Activated CD8-positive, alpha-beta T cell treated with anti-CD3 and anti-CD28 coated beads for 36 hours (primary cell): ENCODE results near the gene VAC14. TPM values are rescaled to one million over a fixed set of nuclear protein-coding genes. Genes with fewer than 3 reads are reported as not detected.

ENCODE experiments used
- ATAC-seq: fragments of 200-7000 bp; cut with Tn5 transposase; one replicate; pipeline ENCODE4 v1.10.0; 2021; ENCODE audit warnings: mild to moderate bottlenecking, moderate library complexity
- CTCF ChIA-PET: fragments of 350-600 bp; sonication (Branson Sonifier 250); formaldehyde crosslinking; loops from one replicate; lab custom pipeline; 2021; ENCODE audit warnings: antibody characterized with exemption; lab: Charles Lee
- POLR2A ChIA-PET: fragments of 350-600 bp; sonication (Branson Sonifier 250); formaldehyde crosslinking; loops from one replicate; lab custom pipeline; 2021; ENCODE audit warnings: antibody characterized with exemption; lab: Charles Lee
- DNase-seq: peaks from one replicate; pipeline ENCODE4 v3.0.0-alpha.2; 2020
- H3K27ac Mint-ChIP-seq: one replicate; pipeline ENCODE4 v1.8.0; 2021; ENCODE audit warnings: mild to moderate bottlenecking, mixed read lengths
- H3K27me3 Mint-ChIP-seq: one replicate; pipeline ENCODE4 v1.8.0; 2021; ENCODE audit warnings: mixed read lengths
- H3K36me3 Mint-ChIP-seq: one replicate; pipeline ENCODE4 v1.8.0; 2021; ENCODE audit warnings: low read depth, mixed read lengths
- H3K4me1 Mint-ChIP-seq: one replicate; pipeline ENCODE4 v1.8.0; 2021; ENCODE audit warnings: low read depth, mixed read lengths
- H3K4me3 Mint-ChIP-seq: one replicate; pipeline ENCODE4 v1.8.0; 2021; ENCODE audit warnings: mild to moderate bottlenecking, moderate library complexity, mixed read lengths
- H3K9me3 Mint-ChIP-seq: one replicate; pipeline ENCODE4 v1.8.0; 2021; ENCODE audit warnings: mixed read lengths
- CTCF ChIP-seq: fragments of 200-600 bp; IDR thresholded peaks from one replicate; pipeline ENCODE4 v1.8.0; 2022; ENCODE audit warnings: antibody characterized with exemption, mild to moderate bottlenecking
- intact Hi-C: fragments of 100-400 bp; cut with micrococcal nuclease; formaldehyde crosslinking; loops from one replicate; pipeline ENCODE4 v1.10.0; 2022
- total RNA-seq, 2 experiments: library from RNA; stranded (reverse); gene quantifications; one replicate each; pipeline ENCODE4 v1.2.3, GENCODE V29; 2021

Gene VAC14
- total RNA-seq, 2 experiments from 2014 or later = 27.6 TPM

- no peak for ATAC-seq
- no peak overlapping the region for H3K27ac Mint-ChIP-seq
- no peaks in the 10 kb centered on the region for H3K4me1 Mint-ChIP-seq
- TF ChIP-seq CTCF = no peak
- CTCF ChIA-PET = interaction anchor here (1.4 to 2.7 kb wide), 2 partner anchors 15 to 47 kb away, joined by 3 to 18 read pairs; no protein-coding TSS in a partner anchor
- no peak overlapping the region for H3K4me3 Mint-ChIP-seq
- no peak for DNase-seq
- POLR2A ChIA-PET = interaction anchor here (1.0 to 1.1 kb wide), 2 partner anchors 9 to 28 kb away, joined by 3 read pairs; no protein-coding TSS in a partner anchor
- H3K9me3 Mint-ChIP-seq = no peaks in the 10 kb centered on the region
- H3K27me3 Mint-ChIP-seq = no peaks in the 10 kb centered on the region
- H3K36me3 Mint-ChIP-seq = peaks cover 40% of the 10 kb centered on the region
- intact Hi-C loops = no loop called here
Measured at GRCh38 chr16:70784692-70785555, 16.0 kb downstream of the VAC14 start.

GRCh38 chr16:70782237-70782636, 18.7 kb downstream of the VAC14 start:
- Mint-ChIP-seq H3K27me3 (no peaks in the 10 kb centered on the region), H3K9me3 (no peaks in the 10 kb centered on the region), H3K4me3 (no peak overlapping the region), H3K36me3 (peaks cover 44% of the 10 kb centered on the region), H3K27ac (no peak overlapping the region), H3K4me1 (no peaks in the 10 kb centered on the region)
- no peak for ATAC-seq
- DNase-seq = no peak
- intact Hi-C loops = no loop called here
- ChIA-PET CTCF (interaction anchor here (1.4 kb wide), 1 partner anchor 11 kb away, joined by 4 read pairs; no protein-coding TSS in a partner anchor), POLR2A (interaction anchor here (0.6 kb wide), 1 partner anchor 10 kb away, joined by 4 read pairs; no protein-coding TSS in a partner anchor)
- no peak for TF ChIP-seq CTCF

DNA sequence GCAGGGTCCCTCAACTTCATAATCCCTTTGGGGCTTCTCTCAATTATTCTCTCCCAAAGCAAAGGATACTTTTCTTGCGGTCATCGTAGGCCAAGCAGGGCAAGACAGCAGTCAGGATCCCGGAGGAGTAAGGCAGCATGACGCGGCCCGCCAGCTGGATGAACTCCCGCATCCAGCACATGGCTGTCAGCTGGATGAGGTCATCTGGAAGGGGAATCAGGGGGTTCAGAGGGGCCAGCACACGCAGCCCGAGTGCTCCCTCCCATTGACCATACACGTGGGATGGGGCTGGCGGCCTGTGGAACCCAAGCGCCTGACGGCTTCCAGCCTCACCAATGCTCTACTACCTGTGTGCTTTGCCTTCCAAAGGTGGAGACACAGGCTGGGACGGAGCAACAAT, 19.2 kb downstream of the VAC14 start:
- Mint-ChIP-seq H3K4me3 (no peak overlapping the region), H3K27me3 (no peaks in the 10 kb centered on the region), H3K27ac (no peak overlapping the region), H3K4me1 (no peaks in the 10 kb centered on the region), H3K36me3 (peaks cover 42% of the 10 kb centered on the region), H3K9me3 (no peaks in the 10 kb centered on the region)
- no peak for TF ChIP-seq CTCF
- ATAC-seq (no peak), DNase-seq (no peak)
- ChIA-PET POLR2A (no interaction called here), CTCF (interaction anchor here (0.7 to 1.4 kb wide), 2 partner anchors 11 to 31 kb away, joined by 3 to 4 read pairs; no protein-coding TSS in a partner anchor)
- intact Hi-C loops = no loop called here

DNA sequence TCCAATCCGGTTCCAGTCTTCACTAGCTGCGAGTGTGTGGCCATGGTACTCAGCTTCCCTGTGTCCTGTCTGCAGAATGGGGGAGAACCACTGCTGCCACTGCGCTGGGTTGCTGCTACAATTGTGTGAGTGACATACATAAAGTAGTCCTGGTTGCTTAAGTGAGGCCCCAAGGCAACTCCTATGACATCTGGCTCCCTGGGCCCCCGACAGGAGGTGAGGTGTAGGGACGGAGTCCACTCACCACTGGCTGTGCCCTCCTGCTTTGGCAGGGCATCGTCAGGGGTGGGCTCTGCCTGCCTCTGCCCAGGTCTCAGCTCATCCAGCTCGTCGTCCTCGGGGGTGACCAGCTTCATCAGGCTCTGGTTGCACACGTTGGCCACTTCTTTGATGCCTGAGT, 20.4 kb downstream of the VAC14 start:
- no peaks in the 10 kb centered on the region for H3K9me3 Mint-ChIP-seq
- intact Hi-C loops = no loop called here
- H3K36me3 Mint-ChIP-seq = peaks cover 41% of the 10 kb centered on the region
- TF ChIP-seq CTCF = no peak
- no peak overlapping the region for H3K27ac Mint-ChIP-seq
- POLR2A ChIA-PET = interaction anchor here (1.1 kb wide), 1 partner anchor 10 kb away, joined by 3 read pairs; no protein-coding TSS in a partner anchor
- H3K27me3 Mint-ChIP-seq = no peaks in the 10 kb centered on the region
- CTCF ChIA-PET = interaction anchor here (1.0 to 2.8 kb wide), 2 partner anchors 9 to 10 kb away, joined by 5 to 10 read pairs; no protein-coding TSS in a partner anchor
- ATAC-seq (no peak), DNase-seq (no peak)
- no peak overlapping the region for H3K4me3 Mint-ChIP-seq
- H3K4me1 Mint-ChIP-seq = no peaks in the 10 kb centered on the region
